IPS-18c (cell line): ENCODE data around the gene ULK3.

ENCODE experiments used
- H3K4me3 ChIP-seq: 2 replicates; pipeline ENCODE4 v1.7.0; 2013; ENCODE audit warnings: low read depth, mild to moderate bottlenecking, low read length, moderate library complexity; ENCODE audit not compliant: insufficient read depth
- H3K9me3 ChIP-seq: one replicate; pipeline ENCODE4 v1.6.1; 2013; ENCODE audit warnings: mild to moderate bottlenecking, low read length, moderate library complexity; ENCODE audit not compliant: control insufficient read depth, insufficient read depth

ULK3 gene

GRCh38 chr15:74847432-74847831, 4.5 kb upstream of the ULK3 start:
- no peaks in the 10 kb centered on the region for H3K9me3 ChIP-seq
- H3K4me3 ChIP-seq: no peak overlapping the region

- no peaks in the 10 kb centered on the region for H3K9me3 ChIP-seq
- no peak overlapping the region for H3K4me3 ChIP-seq
Observed at GRCh38 chr15:74845581-74845980, 2.6 kb upstream of the ULK3 start.

GRCh38 chr15:74845208-74845568, 2.2 kb upstream of the ULK3 start:
- H3K4me3 ChIP-seq: no peak overlapping the region
- H3K9me3 ChIP-seq: no peaks in the 10 kb centered on the region

- H3K9me3 ChIP-seq: no peaks in the 10 kb centered on the region
- no peak overlapping the region for H3K4me3 ChIP-seq
Observed at GRCh38 chr15:74844319-74845207, 1.6 kb upstream of the ULK3 start.

DNA sequence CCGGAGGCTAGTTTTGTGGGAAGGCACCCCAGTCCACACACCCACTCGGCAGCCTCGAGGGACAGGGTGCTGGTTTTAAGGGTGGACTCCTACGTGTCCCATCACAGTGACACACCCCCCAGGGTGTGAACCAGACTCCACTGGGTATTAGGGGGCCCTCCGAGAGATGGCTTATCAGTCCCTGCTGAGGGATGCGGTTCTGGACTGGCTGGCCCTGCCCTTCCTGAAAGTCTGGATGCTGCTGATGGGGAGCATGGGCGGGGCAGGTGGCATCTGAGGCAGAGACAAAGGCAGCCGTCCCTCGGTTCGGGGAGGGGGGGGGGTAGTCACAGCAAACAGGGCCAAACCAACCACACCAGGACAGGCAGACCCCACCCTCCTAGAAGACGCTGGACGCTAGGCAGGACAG, 939 bp upstream of the ULK3 start:
- Histone ChIP-seq H3K9me3 (no peaks in the 10 kb centered on the region), H3K4me3 (no peak overlapping the region; the same call in 1 of the 2 replicates)

DNA sequence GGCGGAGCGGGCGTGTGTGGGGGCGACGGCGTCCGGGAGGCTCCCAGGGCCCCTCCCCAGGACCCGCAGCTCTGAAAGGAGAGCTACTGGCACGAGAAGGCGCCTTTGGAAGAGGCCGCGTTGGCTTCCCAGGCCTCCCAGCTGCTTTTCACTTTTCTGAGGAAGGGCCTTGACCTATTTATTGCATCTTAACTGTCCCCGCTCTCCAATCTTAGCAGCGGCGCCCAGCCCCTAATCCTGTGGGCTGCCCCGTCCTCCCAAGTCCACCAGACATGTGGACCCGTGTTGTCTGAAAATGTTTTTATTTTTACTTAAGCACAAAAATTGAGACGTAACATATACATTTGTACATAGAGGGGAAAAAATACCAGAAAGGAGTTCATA, 481 bp upstream of the ULK3 start:
- Histone ChIP-seq H3K9me3 (no peaks in the 10 kb centered on the region), H3K4me3 (peak overlapping the region; percentile 86)

- no peaks in the 10 kb centered on the region for H3K9me3 ChIP-seq
- H3K4me3 ChIP-seq: peak overlapping the region; percentile 86; the same call in 1 of the 2 replicates
Observed at GRCh38 chr15:74841891-74842373, 1.0 kb downstream of the ULK3 start.

- H3K9me3 ChIP-seq: no peaks in the 10 kb centered on the region
- no peak overlapping the region for H3K4me3 ChIP-seq
Observed at GRCh38 chr15:74840851-74841775, 1.8 kb downstream of the ULK3 start.

GRCh38 chr15:74839526-74840395, 3.2 kb downstream of the ULK3 start:
- H3K4me3 ChIP-seq: no peak overlapping the region
- no peaks in the 10 kb centered on the region for H3K9me3 ChIP-seq

- no peak overlapping the region for H3K4me3 ChIP-seq
- H3K9me3 ChIP-seq: no peaks in the 10 kb centered on the region
Observed at GRCh38 chr15:74838746-74839525, 4.0 kb downstream of the ULK3 start.

DNA sequence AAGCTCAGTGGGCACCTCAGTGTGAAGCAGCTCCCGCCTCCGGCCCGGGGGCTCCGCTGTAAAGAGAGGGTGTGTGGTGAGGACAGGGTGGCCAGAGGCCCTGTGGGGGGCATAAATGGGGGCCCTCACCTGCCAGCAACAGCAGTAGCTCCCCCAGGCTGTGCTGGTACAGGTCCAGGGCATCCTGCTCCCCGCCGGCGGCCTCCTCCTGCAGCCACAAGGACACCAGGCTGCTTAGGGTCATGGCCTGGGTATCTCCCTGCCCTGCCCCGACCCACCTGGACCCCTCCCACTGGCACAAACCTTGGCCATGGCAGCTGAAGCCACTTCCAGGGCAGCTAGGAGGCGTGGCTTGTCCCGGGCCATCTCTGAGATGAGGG, 4.8 kb downstream of the ULK3 start:
- Histone ChIP-seq H3K4me3 (no peak overlapping the region), H3K9me3 (no peaks in the 10 kb centered on the region)

- H3K4me3 ChIP-seq: no peak overlapping the region
- no peaks in the 10 kb centered on the region for H3K9me3 ChIP-seq
Observed at GRCh38 chr15:74837482-74838136, 5.3 kb downstream of the ULK3 start.

- no peaks in the 10 kb centered on the region for H3K9me3 ChIP-seq
- no peak overlapping the region for H3K4me3 ChIP-seq
Observed at GRCh38 chr15:74836846-74837245, 6.1 kb downstream of the ULK3 start.

DNA sequence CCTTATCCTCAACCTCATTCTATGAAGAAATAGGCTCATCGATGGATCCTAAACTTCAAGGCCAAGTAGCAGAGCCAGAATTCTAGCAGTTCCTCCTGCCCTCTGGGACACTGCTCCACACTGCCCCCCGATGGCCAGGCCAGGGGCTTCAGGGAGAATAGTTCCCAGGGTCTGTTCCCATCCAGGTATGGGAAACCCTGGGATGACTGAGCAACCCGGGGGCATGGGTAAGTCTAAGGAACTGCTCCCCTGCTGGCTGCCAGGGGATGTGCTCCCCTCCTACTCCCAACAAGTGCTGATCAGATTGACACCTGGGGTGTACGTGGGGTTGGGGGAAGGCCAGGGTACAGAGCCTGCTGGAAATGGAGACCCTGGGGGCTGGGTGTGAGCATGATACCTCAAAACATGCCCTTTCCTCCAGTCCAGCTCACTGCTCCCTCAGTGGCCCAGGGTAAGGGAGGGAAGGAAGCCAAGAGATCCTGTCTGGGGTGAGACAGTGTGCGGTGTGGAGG, 7.6 kb downstream of the ULK3 start:
- no peaks in the 10 kb centered on the region for H3K9me3 ChIP-seq
- H3K4me3 ChIP-seq: no peak overlapping the region

DNA sequence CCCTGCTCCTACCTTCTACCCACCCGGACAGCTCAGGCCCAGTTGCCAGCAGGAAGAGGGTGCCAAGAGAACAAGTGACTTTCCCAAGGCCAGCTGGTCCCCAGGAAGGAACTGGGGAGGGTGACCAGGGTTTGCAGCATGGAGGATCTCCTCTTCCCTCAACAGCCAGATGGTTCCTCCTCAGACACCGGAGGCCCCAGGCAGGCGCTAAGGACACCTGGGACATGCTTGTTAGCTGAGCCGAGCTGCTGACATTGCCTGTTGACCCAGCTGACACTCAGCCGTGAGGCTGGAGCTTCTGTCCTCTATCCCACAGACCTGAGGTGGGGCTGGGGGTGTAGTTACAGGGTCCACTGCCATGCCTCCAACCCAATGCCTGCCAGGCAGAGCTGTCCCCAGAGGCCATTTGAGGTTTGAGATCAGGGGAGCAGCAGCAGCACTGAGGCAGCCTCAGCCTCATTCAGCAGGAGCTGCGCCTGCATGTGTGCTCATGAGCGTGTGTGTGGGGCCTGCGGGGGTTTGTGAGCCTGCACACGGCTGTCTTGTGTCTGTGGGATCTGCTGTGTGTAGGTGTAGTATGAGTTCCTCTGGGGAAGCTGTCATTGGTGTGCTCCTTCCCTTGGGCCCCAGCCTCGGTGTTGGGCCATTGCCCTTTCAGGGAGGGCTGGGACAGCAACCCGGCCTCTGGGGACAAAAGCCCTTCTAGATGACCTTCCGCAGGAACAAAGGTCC, 9.4 kb downstream of the ULK3 start:
- Histone ChIP-seq H3K9me3 (no peaks in the 10 kb centered on the region), H3K4me3 (no peak overlapping the region)
